SU-DHL-6 (cell line): ENCODE data around the gene PPID.

Source experiments
- H2AFZ ChIP-seq: fragments of 200-600 bp; sonication (generic); 2 replicates; pipeline ENCODE4 v1.6.1; 2014; ENCODE audit warnings: low read depth, mild to moderate bottlenecking, moderate library complexity, mixed read lengths, antibody characterized with exemption, low read length; ENCODE audit not compliant: severe bottlenecking
- H3F3A ChIP-seq: fragments of 200-600 bp; shearing (Covaris generic); 2 replicates; pipeline ENCODE4 v1.6.0; 2016; ENCODE audit warnings: antibody characterized with exemption, mild to moderate bottlenecking; ENCODE audit not compliant: insufficient read depth
- H3K27ac ChIP-seq: fragments of 200-600 bp; sonication (generic); 2 replicates; pipeline ENCODE4 v1.5.1; 2016; ENCODE audit warnings: low read depth, mild to moderate bottlenecking, low read length, moderate library complexity, mixed read lengths
- H3K27me3 ChIP-seq: fragments of 200-600 bp; sonication (generic), shearing (Covaris generic); 2 replicates; pipeline ENCODE4 v1.6.0; 2014; ENCODE audit warnings: mild to moderate bottlenecking, low read length
- H3K36me3 ChIP-seq: fragments of 200-600 bp; sonication (generic); 2 replicates; pipeline ENCODE4 v1.6.1; 2014; ENCODE audit warnings: mild to moderate bottlenecking, low read length, mixed read lengths
- H3K4me2 ChIP-seq: fragments of 300-600, 200-600 bp; shearing (Covaris generic), sonication (generic); 2 replicates; pipeline ENCODE4 v1.6.0; 2014; ENCODE audit warnings: low read length, low read depth, mild to moderate bottlenecking; ENCODE audit not compliant: poor library complexity, severe bottlenecking
- H3K4me3 ChIP-seq: fragments of 200-600 bp; sonication (generic); 2 replicates; pipeline ENCODE4 v1.5.1; 2014; ENCODE audit warnings: antibody characterized with exemption, low read length, mild to moderate bottlenecking, mixed read lengths; ENCODE audit not compliant: insufficient read depth, poor library complexity, severe bottlenecking
- H3K79me2 ChIP-seq: fragments of 200-600 bp; sonication (generic); 2 replicates; pipeline ENCODE4 v1.6.1; 2014; ENCODE audit warnings: mild to moderate bottlenecking, low read length, moderate library complexity; ENCODE audit not compliant: insufficient read depth
- H3K9ac ChIP-seq: fragments of 200-600 bp; sonication (generic); 2 replicates; pipeline ENCODE4 v1.7.0; 2014; ENCODE audit warnings: mild to moderate bottlenecking, low read length
- H3K9me2 ChIP-seq: fragments of 200-600 bp; sonication (generic); replicated peaks from 2 replicates; pipeline ENCODE4 v1.6.1; 2014; ENCODE audit warnings: low read length; ENCODE audit not compliant: insufficient read depth
- H3K9me3 ChIP-seq: fragments of 200-600 bp; sonication (generic); 2 replicates; pipeline ENCODE4 v1.6.1; 2014; ENCODE audit warnings: low read length, mixed read lengths; ENCODE audit not compliant: insufficient read depth
- H4K20me1 ChIP-seq: fragments of 200-600 bp; sonication (generic); 2 replicates; pipeline ENCODE4 v1.6.1; 2014; ENCODE audit warnings: low read depth, mild to moderate bottlenecking, antibody characterized with exemption, low read length, moderate library complexity, mixed read lengths
- CTCF ChIP-seq: fragments of 200-600 bp; sonication (generic); IDR thresholded peaks from one replicate; pipeline ENCODE4 v1.5.1; 2017; ENCODE audit warnings: antibody characterized with exemption, mild to moderate bottlenecking, low read length, moderate library complexity; ENCODE audit not compliant: insufficient read depth, poor library complexity, severe bottlenecking
- EZH2phosphoT487 ChIP-seq: fragments of 200-600 bp; sonication (generic), shearing (Covaris generic); conservative IDR thresholded peaks from 2 replicates; pipeline ENCODE4 v1.6.1; 2018; ENCODE audit warnings: mild to moderate bottlenecking, antibody characterized with exemption, low read length, moderate library complexity, mixed read lengths

PPID gene

DNA sequence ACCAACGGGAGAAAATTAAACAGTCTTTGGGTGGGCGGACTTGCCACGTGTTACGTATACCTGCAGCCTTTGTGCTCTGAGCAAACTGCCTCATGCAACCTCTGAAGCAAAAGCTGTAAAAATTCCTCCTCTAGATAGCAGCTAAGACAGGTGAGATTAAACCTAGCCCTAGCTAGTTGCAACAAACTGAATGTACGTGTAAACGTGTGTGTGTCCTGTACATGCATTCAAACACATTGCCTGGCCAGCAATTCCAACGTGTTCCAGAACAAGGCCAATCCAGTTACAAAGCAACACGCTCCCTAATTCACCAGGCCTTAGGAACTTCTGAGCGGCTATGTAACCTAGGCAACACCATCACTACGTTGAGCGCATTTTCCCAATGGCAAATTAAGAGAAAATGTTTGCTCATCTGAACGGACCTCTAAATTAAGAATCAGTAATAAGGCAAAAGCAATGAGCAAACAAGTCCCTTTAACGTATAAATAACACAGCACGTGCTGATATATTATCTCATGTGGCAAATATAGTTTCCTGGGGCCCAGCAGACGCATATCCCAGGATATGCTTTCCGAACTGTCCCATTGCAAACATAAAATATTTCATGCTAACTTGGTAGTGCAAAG, 792 bp downstream of the PPID start:
- Histone ChIP-seq H3K4me3 (peak overlapping the region; percentile 86), H3K4me2 (peak overlapping the region; percentile 70), H3K79me2 (peaks cover 24% of the 10 kb centered on the region), H3K27ac (peak overlapping the region; percentile 43; the same call in 1 of the 2 replicates), H3K9me3 (no peaks in the 10 kb centered on the region), H3K9ac (peak overlapping the region; percentile 91), H4K20me1 (no peaks in the 10 kb centered on the region), H2AFZ (peak overlapping the region; percentile 87), H3K36me3 (peaks cover 9% of the 10 kb centered on the region; the same call in 1 of the 2 replicates), H3K27me3 (no peaks in the 10 kb centered on the region), H3K9me2 (no peaks in the 10 kb centered on the region), H3F3A (no peaks in the 10 kb centered on the region)
- no peak for TF ChIP-seq EZH2phosphoT487
- TF ChIP-seq CTCF, result no peak

- Histone ChIP-seq H4K20me1 (no peaks in the 10 kb centered on the region), H3K36me3 (peaks cover 9% of the 10 kb centered on the region; the same call in 1 of the 2 replicates), H2AFZ (no peak overlapping the region), H3K9me2 (no peaks in the 10 kb centered on the region), H3K4me2 (peak overlapping the region; percentile 70), H3K27ac (no peak overlapping the region), H3K27me3 (no peaks in the 10 kb centered on the region), H3K4me3 (peak overlapping the region; percentile 86), H3K9me3 (no peaks in the 10 kb centered on the region), H3F3A (no peaks in the 10 kb centered on the region), H3K9ac (0 out of 2 replicates have a peak overlapping the region, but pooled peaks have one; percentile 91), H3K79me2 (peaks cover 24% of the 10 kb centered on the region)
- TF ChIP-seq EZH2phosphoT487 (no peak), CTCF (no peak)
Observed at GRCh38 chr4:158721680-158722079, 1.5 kb downstream of the PPID start.

DNA sequence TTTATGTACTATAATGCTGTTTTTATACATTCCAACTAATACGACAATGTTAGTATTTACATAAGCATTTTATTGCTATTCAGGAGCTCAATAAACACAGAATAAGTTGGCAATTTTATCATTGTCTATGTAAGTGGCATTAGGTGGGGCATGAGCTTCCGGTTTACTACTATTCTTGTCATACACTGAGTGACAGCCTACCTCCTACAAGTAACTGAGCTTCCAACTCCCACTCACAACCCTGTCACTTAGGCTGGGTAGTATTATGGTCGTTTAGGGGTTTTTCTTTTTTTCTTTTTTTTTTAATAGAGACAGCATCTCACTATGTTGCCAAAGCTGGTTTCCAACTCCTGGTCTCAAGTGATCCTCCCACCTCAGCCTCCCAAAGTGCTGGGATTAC, 7.4 kb downstream of the PPID start:
- no peaks in the 10 kb centered on the region for H3K9me2 ChIP-seq
- no peak overlapping the region for H2AFZ ChIP-seq
- H3K9ac ChIP-seq, result no peak overlapping the region
- peaks cover 35% of the 10 kb centered on the region; the same call in 1 of the 2 replicates for H3K36me3 ChIP-seq
- no peak overlapping the region for H3K4me3 ChIP-seq
- H3K27me3 ChIP-seq, result no peaks in the 10 kb centered on the region
- no peak overlapping the region for H3K4me2 ChIP-seq
- no peak overlapping the region for H3K27ac ChIP-seq
- TF ChIP-seq CTCF (no peak), EZH2phosphoT487 (no peak)
- no peaks in the 10 kb centered on the region for H3F3A ChIP-seq
- no peaks in the 10 kb centered on the region for H3K9me3 ChIP-seq
- H3K79me2 ChIP-seq, result no peaks in the 10 kb centered on the region
- no peaks in the 10 kb centered on the region; the same call in 1 of the 2 replicates for H4K20me1 ChIP-seq
